OCI-LY3 (cell line): ENCODE results near the gene OR2T27.

Experiments used
- H2AFZ ChIP-seq: fragments of 200-600, 300-600 bp; shearing (Covaris generic); 2 replicates; pipeline ENCODE4 v1.6.0; 2014; ENCODE audit warnings: antibody characterized with exemption, low read depth, low read length
- H3K27ac ChIP-seq: fragments of 200-600, 300-600 bp; sonication (generic); 2 replicates; pipeline ENCODE4 v1.5.1; 2014; ENCODE audit warnings: mild to moderate bottlenecking, low read length, moderate library complexity, mixed read lengths
- H3K27me3 ChIP-seq: fragments of 200-600, 300-600 bp; sonication (generic); 2 replicates; pipeline ENCODE4 v1.6.1; 2014; ENCODE audit warnings: low read depth, low read length, mixed read lengths
- H3K36me3 ChIP-seq: fragments of 200-600, 300-600 bp; sonication (generic); replicated peaks from 2 replicates; pipeline ENCODE3; 2014; ENCODE audit warnings: low read depth, low read length, mixed read lengths
- H3K4me1 ChIP-seq: fragments of 300-600, 200-600 bp; sonication (generic); 2 replicates; pipeline ENCODE4 v1.6.1; 2014; ENCODE audit warnings: low read length, mixed read lengths
- H3K4me2 ChIP-seq: fragments of 200-600, 300-600 bp; sonication (generic); 2 replicates; pipeline ENCODE4 v1.6.1; 2014; ENCODE audit warnings: low read length, mixed read lengths
- H3K4me3 ChIP-seq: fragments of 300-600, 200-600 bp; sonication (generic); 2 replicates; pipeline ENCODE4 v1.5.1; 2014; ENCODE audit warnings: antibody characterized with exemption, mild to moderate bottlenecking, low read length, moderate library complexity
- H3K79me2 ChIP-seq: fragments of 300-600, 200-600 bp; shearing (Covaris generic); 2 replicates; pipeline ENCODE4 v1.6.1; 2014; ENCODE audit warnings: mild to moderate bottlenecking, low read length, mixed read lengths
- H3K9ac ChIP-seq: fragments of 300-600, 200-600 bp; shearing (Covaris generic); 2 replicates; pipeline ENCODE4 v1.6.0; 2014; ENCODE audit warnings: mild to moderate bottlenecking, low read length, moderate library complexity
- H3K9me3 ChIP-seq: fragments of 200-600, 300-600 bp; shearing (Covaris generic); 2 replicates; pipeline ENCODE4 v1.6.1; 2014; ENCODE audit warnings: low read length, mixed read lengths; ENCODE audit not compliant: insufficient read depth
- H4K20me1 ChIP-seq: fragments of 200-600, 300-600 bp; sonication (generic); 2 replicates; pipeline ENCODE4 v1.6.1; 2016; ENCODE audit warnings: low read length, mixed read lengths; ENCODE audit not compliant: insufficient read depth
- EZH2phosphoT487 ChIP-seq: fragments of 200-600 bp; shearing (Covaris generic); IDR thresholded peaks from 2 replicates; pipeline ENCODE4 v1.6.1; 2018; ENCODE audit warnings: antibody characterized with exemption, mixed run types, low read depth
- TF ChIP-seq, protein P1 (sequence below): fragments of 200-600, 300-600 bp; sonication (generic); IDR thresholded peaks from 2 replicates; pipeline ENCODE4 v1.5.1; 2014; ENCODE audit warnings: antibody characterized with exemption, low read length, low read depth

The OR2T27 gene

DNA sequence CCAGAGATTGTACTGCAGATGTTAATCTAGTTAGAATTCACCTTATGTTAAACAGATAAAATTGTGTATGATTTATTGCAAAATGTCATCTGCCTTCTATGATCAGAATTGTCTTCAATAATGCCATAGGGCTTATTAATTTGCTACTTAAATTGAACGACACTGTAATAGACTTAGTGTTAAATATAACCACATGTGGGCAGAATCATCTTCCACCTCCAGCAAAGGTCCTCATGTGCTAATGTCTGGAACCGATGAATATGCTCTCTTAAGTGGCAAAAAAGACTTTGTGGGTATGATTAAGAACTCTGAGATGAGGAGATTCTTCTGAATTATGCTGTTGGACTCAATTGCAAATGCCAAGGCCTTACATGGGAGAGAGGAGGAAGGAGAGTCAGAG lies 24.8 kb downstream of the OR2T27 start:
- Histone ChIP-seq H3K9me3 (no peaks in the 10 kb centered on the region), H3K4me3 (no peak overlapping the region)

GRCh38 chr1:248627971-248628844 lies 27.1 kb downstream of the OR2T27 start:
- Histone ChIP-seq H3K9me3 (no peaks in the 10 kb centered on the region), H3K27ac (no peak overlapping the region), H2AFZ (no peak overlapping the region), H3K27me3 (no peaks in the 10 kb centered on the region), H3K4me1 (no peaks in the 10 kb centered on the region), H3K4me3 (no peak overlapping the region), H3K9ac (no peak overlapping the region), H4K20me1 (no peaks in the 10 kb centered on the region), H3K79me2 (no peaks in the 10 kb centered on the region), H3K4me2 (no peak overlapping the region), H3K36me3 (no peaks in the 10 kb centered on the region)
- TF ChIP-seq EZH2phosphoT487: no peak
- TF ChIP-seq, protein P1, sequence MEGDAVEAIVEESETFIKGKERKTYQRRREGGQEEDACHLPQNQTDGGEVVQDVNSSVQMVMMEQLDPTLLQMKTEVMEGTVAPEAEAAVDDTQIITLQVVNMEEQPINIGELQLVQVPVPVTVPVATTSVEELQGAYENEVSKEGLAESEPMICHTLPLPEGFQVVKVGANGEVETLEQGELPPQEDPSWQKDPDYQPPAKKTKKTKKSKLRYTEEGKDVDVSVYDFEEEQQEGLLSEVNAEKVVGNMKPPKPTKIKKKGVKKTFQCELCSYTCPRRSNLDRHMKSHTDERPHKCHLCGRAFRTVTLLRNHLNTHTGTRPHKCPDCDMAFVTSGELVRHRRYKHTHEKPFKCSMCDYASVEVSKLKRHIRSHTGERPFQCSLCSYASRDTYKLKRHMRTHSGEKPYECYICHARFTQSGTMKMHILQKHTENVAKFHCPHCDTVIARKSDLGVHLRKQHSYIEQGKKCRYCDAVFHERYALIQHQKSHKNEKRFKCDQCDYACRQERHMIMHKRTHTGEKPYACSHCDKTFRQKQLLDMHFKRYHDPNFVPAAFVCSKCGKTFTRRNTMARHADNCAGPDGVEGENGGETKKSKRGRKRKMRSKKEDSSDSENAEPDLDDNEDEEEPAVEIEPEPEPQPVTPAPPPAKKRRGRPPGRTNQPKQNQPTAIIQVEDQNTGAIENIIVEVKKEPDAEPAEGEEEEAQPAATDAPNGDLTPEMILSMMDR: no peak

More for the DNA sequence above, 24.8 kb downstream of the OR2T27 start:
- no peaks in the 10 kb centered on the region for H3K27me3 ChIP-seq
- no peak overlapping the region for H3K9ac ChIP-seq
- no peak overlapping the region for H3K4me2 ChIP-seq
- no peaks in the 10 kb centered on the region for H3K79me2 ChIP-seq
- TF ChIP-seq EZH2phosphoT487: no peak
- TF ChIP-seq, protein P1: no peak
- no peak overlapping the region for H2AFZ ChIP-seq
- H3K36me3 ChIP-seq: no peaks in the 10 kb centered on the region
- no peaks in the 10 kb centered on the region for H3K4me1 ChIP-seq
- no peak overlapping the region for H3K27ac ChIP-seq
- H4K20me1 ChIP-seq: no peaks in the 10 kb centered on the region

DNA sequence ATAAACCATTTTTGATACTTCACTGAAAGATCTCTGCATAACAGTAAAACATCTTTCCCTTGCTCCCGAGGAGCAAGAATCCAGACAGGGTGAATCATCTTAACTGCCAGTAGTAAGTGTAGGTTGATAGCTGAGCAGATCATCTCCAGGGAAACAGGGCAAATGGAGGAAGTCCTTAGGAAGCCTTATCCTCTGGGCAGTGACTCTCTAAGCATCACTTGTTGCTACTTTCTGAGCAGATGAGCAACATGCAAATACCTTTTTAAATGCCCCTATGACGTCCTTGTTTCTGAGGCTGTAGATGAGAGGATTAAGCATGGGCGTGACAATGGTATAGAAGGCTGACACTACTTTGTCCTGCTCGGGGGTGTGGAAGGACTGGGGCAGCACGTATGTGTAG lies 29.4 kb downstream of the OR2T27 start:
- TF ChIP-seq, protein P1: no peak
- TF ChIP-seq EZH2phosphoT487: no peak
- no peak overlapping the region for H3K4me2 ChIP-seq
- no peak overlapping the region for H2AFZ ChIP-seq
- no peak overlapping the region for H3K27ac ChIP-seq
- no peak overlapping the region for H3K4me3 ChIP-seq
- H4K20me1 ChIP-seq: no peaks in the 10 kb centered on the region
- H3K79me2 ChIP-seq: no peaks in the 10 kb centered on the region
- no peaks in the 10 kb centered on the region for H3K27me3 ChIP-seq
- no peaks in the 10 kb centered on the region for H3K36me3 ChIP-seq
- no peaks in the 10 kb centered on the region for H3K4me1 ChIP-seq
- no peaks in the 10 kb centered on the region for H3K9me3 ChIP-seq
- H3K9ac ChIP-seq: no peak overlapping the region

DNA sequence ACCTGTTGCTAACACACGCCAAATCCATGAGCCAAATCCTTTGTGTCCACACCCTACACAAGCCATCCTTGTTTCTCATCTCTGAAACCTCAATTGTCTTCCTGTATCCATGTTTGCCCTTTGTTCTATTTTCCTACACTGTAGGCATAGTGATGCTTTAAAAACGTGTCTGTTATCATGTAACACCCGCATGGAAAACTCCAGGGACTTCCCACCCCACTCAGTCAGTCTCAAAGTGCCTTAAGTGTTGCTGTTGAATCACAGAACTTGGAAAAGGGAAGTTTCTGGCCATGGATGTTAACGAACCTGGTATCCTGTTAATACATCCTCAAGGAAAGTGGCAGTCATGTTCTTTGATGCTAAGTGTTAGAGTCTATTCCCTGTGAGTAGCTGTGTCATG lies 30.2 kb downstream of the OR2T27 start:
- Histone ChIP-seq H4K20me1 (no peaks in the 10 kb centered on the region), H3K4me2 (no peak overlapping the region), H3K27me3 (no peaks in the 10 kb centered on the region), H3K27ac (no peak overlapping the region), H3K9me3 (no peaks in the 10 kb centered on the region), H3K79me2 (no peaks in the 10 kb centered on the region), H3K4me1 (no peaks in the 10 kb centered on the region), H3K36me3 (no peaks in the 10 kb centered on the region), H3K4me3 (no peak overlapping the region), H3K9ac (no peak overlapping the region), H2AFZ (no peak overlapping the region)
- TF ChIP-seq EZH2phosphoT487: no peak
